HEK293 (cell line): ENCODE data around the gene GRIA1.

Experiments used
- HOXA7 ChIP-seq: sonication (generic); formaldehyde crosslinking; IDR thresholded peaks from 2 replicates; pipeline ENCODE4 v1.8.1; 2022; ENCODE audit warnings: missing genetic modification reagents, borderline replicate concordance
- PRDM1 ChIP-seq: fragments of 450-650 bp; formaldehyde crosslinking; IDR thresholded peaks from 2 replicates; pipeline ENCODE4; 2016; ENCODE audit warnings: missing biosample characterization, missing genetic modification characterization
- ZBTB7A ChIP-seq: fragments of 450-650 bp; formaldehyde crosslinking; IDR thresholded peaks from 2 replicates; pipeline ENCODE4 v1.5.1; 2016; ENCODE audit warnings: low read depth, missing biosample characterization, missing genetic modification characterization
- ZNF501 ChIP-seq: fragments of 450-650 bp; formaldehyde crosslinking; IDR thresholded peaks from 2 replicates; pipeline ENCODE4 v1.5.1; 2016; ENCODE audit warnings: missing biosample characterization, missing genetic modification characterization
- ZNF510 ChIP-seq: fragments of 450-650 bp; formaldehyde crosslinking; IDR thresholded peaks from 2 replicates; pipeline ENCODE4 v1.5.1; 2018; ENCODE audit warnings: mild to moderate bottlenecking, missing genetic modification characterization, missing biosample characterization; ENCODE audit not compliant: insufficient replicate concordance
- ZNF596 ChIP-seq: fragments of 450-650 bp; IDR thresholded peaks from 2 replicates; pipeline ENCODE4 v1.5.0; 2018; ENCODE audit warnings: missing biosample characterization, mild to moderate bottlenecking, missing genetic modification characterization, moderate library complexity
- ZNF707 ChIP-seq: fragments of 450-650 bp; formaldehyde crosslinking; IDR thresholded peaks from 2 replicates; pipeline ENCODE4 v1.5.1; 2016; ENCODE audit warnings: missing biosample characterization, missing genetic modification characterization
- ZNF785 ChIP-seq: fragments of 450-650 bp; formaldehyde crosslinking; IDR thresholded peaks from 2 replicates; pipeline ENCODE4 v1.5.1; 2016; ENCODE audit warnings: missing biosample characterization, missing genetic modification characterization
- TF ChIP-seq, protein P1 (sequence below): fragments of 450-650 bp; formaldehyde crosslinking; IDR thresholded peaks from 2 replicates; pipeline ENCODE4 v1.5.1; 2016; ENCODE audit warnings: missing biosample characterization, missing genetic modification characterization
- TF ChIP-seq, protein P2 (sequence below): fragments of 450-650 bp; formaldehyde crosslinking; IDR thresholded peaks from 2 replicates; pipeline ENCODE4 v1.5.1; 2016; ENCODE audit warnings: missing biosample characterization, missing genetic modification characterization
- TF ChIP-seq, protein P3 (sequence below): fragments of 450-650 bp; formaldehyde crosslinking; IDR thresholded peaks from 2 replicates; pipeline ENCODE4 v1.5.1; 2016; ENCODE audit warnings: missing biosample characterization, missing genetic modification characterization, low read depth

DNA sequence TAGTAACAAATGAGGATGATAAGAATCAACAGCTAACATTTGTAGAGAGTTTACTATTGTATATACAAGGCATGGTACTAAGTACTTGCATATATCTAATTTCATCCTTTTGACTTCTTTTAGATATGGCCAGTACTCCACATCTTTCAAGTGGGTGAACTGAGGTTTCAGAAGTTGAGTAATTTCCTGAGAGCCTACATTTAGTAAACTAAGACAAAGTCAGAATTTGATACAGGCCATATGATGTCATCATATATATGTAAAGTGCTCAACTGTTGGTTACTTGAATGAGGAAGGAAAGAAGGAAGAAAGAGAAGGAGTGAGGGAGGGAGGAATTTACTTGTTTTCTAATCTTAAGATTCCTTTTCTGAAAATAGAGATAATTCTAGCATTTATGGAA, 52.8 kb downstream of the GRIA1 start:
- TF ChIP-seq, protein P1, sequence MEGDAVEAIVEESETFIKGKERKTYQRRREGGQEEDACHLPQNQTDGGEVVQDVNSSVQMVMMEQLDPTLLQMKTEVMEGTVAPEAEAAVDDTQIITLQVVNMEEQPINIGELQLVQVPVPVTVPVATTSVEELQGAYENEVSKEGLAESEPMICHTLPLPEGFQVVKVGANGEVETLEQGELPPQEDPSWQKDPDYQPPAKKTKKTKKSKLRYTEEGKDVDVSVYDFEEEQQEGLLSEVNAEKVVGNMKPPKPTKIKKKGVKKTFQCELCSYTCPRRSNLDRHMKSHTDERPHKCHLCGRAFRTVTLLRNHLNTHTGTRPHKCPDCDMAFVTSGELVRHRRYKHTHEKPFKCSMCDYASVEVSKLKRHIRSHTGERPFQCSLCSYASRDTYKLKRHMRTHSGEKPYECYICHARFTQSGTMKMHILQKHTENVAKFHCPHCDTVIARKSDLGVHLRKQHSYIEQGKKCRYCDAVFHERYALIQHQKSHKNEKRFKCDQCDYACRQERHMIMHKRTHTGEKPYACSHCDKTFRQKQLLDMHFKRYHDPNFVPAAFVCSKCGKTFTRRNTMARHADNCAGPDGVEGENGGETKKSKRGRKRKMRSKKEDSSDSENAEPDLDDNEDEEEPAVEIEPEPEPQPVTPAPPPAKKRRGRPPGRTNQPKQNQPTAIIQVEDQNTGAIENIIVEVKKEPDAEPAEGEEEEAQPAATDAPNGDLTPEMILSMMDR (tag by site-specific recombination) = no peak
- no peak for TF ChIP-seq HOXA7 (CRISPR knock-in tag)
- no peak for TF ChIP-seq ZNF501 (tag by site-specific recombination)
- TF ChIP-seq ZNF707 (tag by site-specific recombination) = no peak
- TF ChIP-seq PRDM1 (tag by site-specific recombination) = no peak
- no peak for TF ChIP-seq ZBTB7A (tag by site-specific recombination)
- no peak for TF ChIP-seq ZNF785 (tag by site-specific recombination)
- TF ChIP-seq ZNF510 (tag by site-specific recombination) = no peak
- TF ChIP-seq ZNF596 (tag by site-specific recombination) = no peak
- TF ChIP-seq, protein P2, sequence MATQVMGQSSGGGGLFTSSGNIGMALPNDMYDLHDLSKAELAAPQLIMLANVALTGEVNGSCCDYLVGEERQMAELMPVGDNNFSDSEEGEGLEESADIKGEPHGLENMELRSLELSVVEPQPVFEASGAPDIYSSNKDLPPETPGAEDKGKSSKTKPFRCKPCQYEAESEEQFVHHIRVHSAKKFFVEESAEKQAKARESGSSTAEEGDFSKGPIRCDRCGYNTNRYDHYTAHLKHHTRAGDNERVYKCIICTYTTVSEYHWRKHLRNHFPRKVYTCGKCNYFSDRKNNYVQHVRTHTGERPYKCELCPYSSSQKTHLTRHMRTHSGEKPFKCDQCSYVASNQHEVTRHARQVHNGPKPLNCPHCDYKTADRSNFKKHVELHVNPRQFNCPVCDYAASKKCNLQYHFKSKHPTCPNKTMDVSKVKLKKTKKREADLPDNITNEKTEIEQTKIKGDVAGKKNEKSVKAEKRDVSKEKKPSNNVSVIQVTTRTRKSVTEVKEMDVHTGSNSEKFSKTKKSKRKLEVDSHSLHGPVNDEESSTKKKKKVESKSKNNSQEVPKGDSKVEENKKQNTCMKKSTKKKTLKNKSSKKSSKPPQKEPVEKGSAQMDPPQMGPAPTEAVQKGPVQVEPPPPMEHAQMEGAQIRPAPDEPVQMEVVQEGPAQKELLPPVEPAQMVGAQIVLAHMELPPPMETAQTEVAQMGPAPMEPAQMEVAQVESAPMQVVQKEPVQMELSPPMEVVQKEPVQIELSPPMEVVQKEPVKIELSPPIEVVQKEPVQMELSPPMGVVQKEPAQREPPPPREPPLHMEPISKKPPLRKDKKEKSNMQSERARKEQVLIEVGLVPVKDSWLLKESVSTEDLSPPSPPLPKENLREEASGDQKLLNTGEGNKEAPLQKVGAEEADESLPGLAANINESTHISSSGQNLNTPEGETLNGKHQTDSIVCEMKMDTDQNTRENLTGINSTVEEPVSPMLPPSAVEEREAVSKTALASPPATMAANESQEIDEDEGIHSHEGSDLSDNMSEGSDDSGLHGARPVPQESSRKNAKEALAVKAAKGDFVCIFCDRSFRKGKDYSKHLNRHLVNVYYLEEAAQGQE = no peak
- TF ChIP-seq, protein P3, sequence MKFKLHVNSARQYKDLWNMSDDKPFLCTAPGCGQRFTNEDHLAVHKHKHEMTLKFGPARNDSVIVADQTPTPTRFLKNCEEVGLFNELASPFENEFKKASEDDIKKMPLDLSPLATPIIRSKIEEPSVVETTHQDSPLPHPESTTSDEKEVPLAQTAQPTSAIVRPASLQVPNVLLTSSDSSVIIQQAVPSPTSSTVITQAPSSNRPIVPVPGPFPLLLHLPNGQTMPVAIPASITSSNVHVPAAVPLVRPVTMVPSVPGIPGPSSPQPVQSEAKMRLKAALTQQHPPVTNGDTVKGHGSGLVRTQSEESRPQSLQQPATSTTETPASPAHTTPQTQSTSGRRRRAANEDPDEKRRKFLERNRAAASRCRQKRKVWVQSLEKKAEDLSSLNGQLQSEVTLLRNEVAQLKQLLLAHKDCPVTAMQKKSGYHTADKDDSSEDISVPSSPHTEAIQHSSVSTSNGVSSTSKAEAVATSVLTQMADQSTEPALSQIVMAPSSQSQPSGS = 0 out of 2 replicates have a peak, but pooled peaks have one; percentile 40
